Uterus (tissue), 4 donors: ENCODE measurements around the gene ZNF618. TPM values are rescaled to one million over a fixed set of nuclear protein-coding genes. Genes with fewer than 3 reads are reported as not detected.

Experiments
- DNase-seq, 2 donors: peaks; one replicate each; pipeline ENCODE4 v3.0.0-alpha.2; 2019 to 2020
- H3K27ac ChIP-seq, 2 donors: fragments of 200-600 bp; sonication (generic); 1 replicate in 1 of 2; 2 replicates in 1 of 2; pipeline ENCODE4 v1.5.1; 2016 to 2018
- H3K27me3 ChIP-seq, 2 donors: fragments of 200-600 bp; sonication (generic); one replicate each; pipeline ENCODE4 v1.5.1; 2018 to 2019; ENCODE audit warnings: control low read depth in 1 of 2
- H3K36me3 ChIP-seq, 2 donors: fragments of 200-600 bp; sonication (generic); one replicate each; pipeline ENCODE4 v1.5.1; 2019; ENCODE audit warnings: control low read depth in 1 of 2
- H3K4me1 ChIP-seq, 2 donors: fragments of 200-600 bp; sonication (generic); one replicate each; pipeline ENCODE4 v1.5.1; 2018 to 2019; ENCODE audit warnings: control low read depth in 1 of 2
- H3K4me3 ChIP-seq, 2 donors: fragments of 200-600 bp; sonication (generic); 1 replicate in 1 of 2; 2 replicates in 1 of 2; pipeline ENCODE4 v1.5.1; 2018 to 2019; ENCODE audit warnings: mild to moderate bottlenecking in 1 of 2
- H3K9me3 ChIP-seq, 2 donors: fragments of 200-600 bp; sonication (generic); one replicate each; pipeline ENCODE4 v1.5.1; 2019; ENCODE audit warnings: control low read depth in 1 of 2
- POLR2A ChIP-seq, 2 donors: fragments of 450-650 bp; IDR thresholded peaks; one replicate each; pipeline ENCODE4 v1.6.1; 2016; ENCODE audit warnings: antibody characterized with exemption in 2 of 2, mild to moderate bottlenecking in 1 of 2, moderate library complexity in 1 of 2
- intact Hi-C: fragments of 100-400 bp; cut with DNase I; formaldehyde crosslinking; loops from one replicate; pipeline ENCODE4 v1.15.1; 2023; ENCODE audit warnings: low total_unique reads
- total RNA-seq, 4 donors: library from RNA; depleted of rRNA in 3 of 4; stranded (reverse); fragments of >200 nt in 3 of 4; gene quantifications; one replicate each; pipeline versions ENCODE4 v1.1.0 to v1.2.4, GENCODE V29; 2014 to 2023
- TF ChIP-seq, protein P1 (sequence below), 4 experiments: fragments of 200-600 bp in 2 of 4; fragments of 450-650 bp in 2 of 4; sonication (generic) in 2 of 4; IDR thresholded peaks; one replicate each; pipeline ENCODE4 v1.5.1; 2016 to 2019; ENCODE audit warnings: antibody characterized with exemption in 4 of 4, mild to moderate bottlenecking in 2 of 4, moderate library complexity in 1 of 4
- donor health status: DM: yes; HTN: yes; CAD: no.

ZNF618 gene
- total RNA-seq, 4 donors from 2014 or later = 3.8 to 24.2 (median 12.3) TPM

DNA sequence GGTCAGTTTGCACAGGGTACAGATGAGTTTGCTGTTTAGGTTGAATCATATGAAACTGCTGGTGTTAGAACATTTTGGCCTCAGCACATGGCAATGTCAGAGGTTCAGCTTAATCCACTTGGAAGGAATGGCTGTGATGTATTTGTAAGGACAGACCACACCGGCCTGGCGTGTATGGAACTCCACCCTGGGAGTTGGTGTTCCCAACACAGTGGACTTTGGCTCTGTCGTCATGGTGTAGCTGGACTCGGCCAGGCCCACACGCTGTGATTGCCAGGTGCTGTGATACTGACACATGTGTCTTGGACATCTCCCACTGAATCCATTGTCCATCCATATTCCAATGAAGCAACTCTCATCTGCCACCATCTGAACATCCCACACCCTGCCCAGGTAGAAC is 90.3 kb downstream of the ZNF618 start:
- Histone ChIP-seq H3K36me3 (no peaks in the 10 kb centered on the region), H3K9me3 (no peaks in the 10 kb centered on the region), H3K27me3 (no peaks in the 10 kb centered on the region), H3K27ac (no peak overlapping the region), H3K4me1 (peaks cover 0 to 7% of the 10 kb centered on the region in 2 donors), H3K4me3 (no peak overlapping the region)
- TF ChIP-seq, protein P1, sequence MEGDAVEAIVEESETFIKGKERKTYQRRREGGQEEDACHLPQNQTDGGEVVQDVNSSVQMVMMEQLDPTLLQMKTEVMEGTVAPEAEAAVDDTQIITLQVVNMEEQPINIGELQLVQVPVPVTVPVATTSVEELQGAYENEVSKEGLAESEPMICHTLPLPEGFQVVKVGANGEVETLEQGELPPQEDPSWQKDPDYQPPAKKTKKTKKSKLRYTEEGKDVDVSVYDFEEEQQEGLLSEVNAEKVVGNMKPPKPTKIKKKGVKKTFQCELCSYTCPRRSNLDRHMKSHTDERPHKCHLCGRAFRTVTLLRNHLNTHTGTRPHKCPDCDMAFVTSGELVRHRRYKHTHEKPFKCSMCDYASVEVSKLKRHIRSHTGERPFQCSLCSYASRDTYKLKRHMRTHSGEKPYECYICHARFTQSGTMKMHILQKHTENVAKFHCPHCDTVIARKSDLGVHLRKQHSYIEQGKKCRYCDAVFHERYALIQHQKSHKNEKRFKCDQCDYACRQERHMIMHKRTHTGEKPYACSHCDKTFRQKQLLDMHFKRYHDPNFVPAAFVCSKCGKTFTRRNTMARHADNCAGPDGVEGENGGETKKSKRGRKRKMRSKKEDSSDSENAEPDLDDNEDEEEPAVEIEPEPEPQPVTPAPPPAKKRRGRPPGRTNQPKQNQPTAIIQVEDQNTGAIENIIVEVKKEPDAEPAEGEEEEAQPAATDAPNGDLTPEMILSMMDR (IDR thresholded peaks at IDR 0.05) = no peak
- no peak for TF ChIP-seq POLR2A (IDR thresholded peaks at IDR 0.05)
- intact Hi-C loops = no loop called here
- no peak for DNase-seq

DNA sequence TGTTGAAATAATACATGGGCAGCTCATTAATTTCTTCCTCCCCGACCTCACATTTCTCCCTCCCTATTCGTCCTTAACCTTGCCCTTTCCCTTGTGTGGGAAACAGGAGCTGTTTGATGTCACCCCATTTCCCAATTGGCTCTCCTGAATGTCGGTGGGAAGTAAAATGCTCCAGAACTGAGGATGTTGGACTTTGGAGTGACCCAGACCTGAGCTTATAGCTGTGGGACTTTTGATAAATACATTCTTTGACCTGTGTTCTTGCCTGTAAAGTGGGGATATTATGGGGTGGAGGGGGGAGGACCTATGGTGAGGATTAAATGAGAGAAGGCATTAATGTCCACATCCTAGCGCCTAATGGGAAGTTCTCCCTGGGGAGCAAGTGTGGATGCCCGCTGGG is 91.3 kb downstream of the ZNF618 start:
- TF ChIP-seq POLR2A (IDR thresholded peaks at IDR 0.05) = no peak
- TF ChIP-seq, protein P1 (IDR thresholded peaks at IDR 0.05) = no peak
- H3K9me3 ChIP-seq = no peaks in the 10 kb centered on the region
- no peak for DNase-seq
- H3K4me3 ChIP-seq = no peak overlapping the region
- intact Hi-C loops = no loop called here
- no peak overlapping the region for H3K27ac ChIP-seq
- H3K4me1 ChIP-seq = peaks cover 0 to 7% of the 10 kb centered on the region in 2 donors
- no peaks in the 10 kb centered on the region for H3K36me3 ChIP-seq
- no peaks in the 10 kb centered on the region for H3K27me3 ChIP-seq

DNA sequence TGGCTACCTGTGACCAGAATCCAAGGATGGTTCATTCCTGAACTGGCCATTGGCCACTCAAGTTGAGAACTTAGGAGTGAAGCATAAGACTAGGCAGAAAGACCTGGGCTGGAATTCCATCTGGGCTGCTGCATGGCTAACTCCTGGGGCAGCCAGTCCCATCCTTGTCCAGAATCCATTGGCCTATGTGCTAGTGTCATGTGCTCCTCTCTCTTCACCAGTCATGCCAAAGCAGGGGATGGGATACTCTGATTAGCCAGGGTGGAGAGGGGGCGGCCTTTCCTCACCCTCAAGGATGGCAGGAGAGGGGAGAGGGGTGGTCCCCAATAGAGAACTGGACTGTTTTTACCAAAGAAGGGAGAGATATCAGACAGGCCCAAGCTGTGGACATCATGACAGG is 93.2 kb downstream of the ZNF618 start:
- Histone ChIP-seq H3K9me3 (no peaks in the 10 kb centered on the region), H3K36me3 (no peaks in the 10 kb centered on the region), H3K4me1 (no peaks in the 10 kb centered on the region), H3K27me3 (no peaks in the 10 kb centered on the region), H3K4me3 (no peak overlapping the region), H3K27ac (no peak overlapping the region)
- intact Hi-C loops = no loop called here
- DNase-seq = no peak
- TF ChIP-seq, protein P1 (IDR thresholded peaks at IDR 0.05) = no peak
- no peak for TF ChIP-seq POLR2A (IDR thresholded peaks at IDR 0.05)

DNA sequence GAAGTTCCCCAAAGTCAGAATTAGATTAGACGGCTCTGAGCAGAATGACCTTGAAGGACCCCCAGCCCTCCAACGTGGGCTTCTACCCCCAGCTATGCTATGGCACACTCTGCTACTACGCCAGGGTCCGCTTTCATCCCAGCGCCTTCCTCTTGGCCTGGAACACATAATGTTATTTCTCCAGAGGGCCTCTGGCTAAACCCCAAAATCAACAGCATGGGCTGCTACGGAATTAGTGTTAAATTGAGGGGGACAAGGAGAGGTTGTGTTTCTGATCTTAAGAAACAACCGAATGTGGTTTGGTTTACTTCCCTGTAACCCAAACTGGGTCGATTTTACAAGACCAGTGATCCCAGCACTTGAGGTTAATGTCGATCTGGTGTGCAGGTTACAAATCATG is 97.1 kb downstream of the ZNF618 start:
- Histone ChIP-seq H3K9me3 (no peaks in the 10 kb centered on the region), H3K4me3 (no peak overlapping the region), H3K36me3 (no peaks in the 10 kb centered on the region), H3K4me1 (no peaks in the 10 kb centered on the region), H3K27ac (no peak overlapping the region), H3K27me3 (no peaks in the 10 kb centered on the region)
- intact Hi-C loops = no loop called here
- no peak for DNase-seq
- TF ChIP-seq, protein P1 (IDR thresholded peaks at IDR 0.05) = no peak
- no peak for TF ChIP-seq POLR2A (IDR thresholded peaks at IDR 0.05)

DNA sequence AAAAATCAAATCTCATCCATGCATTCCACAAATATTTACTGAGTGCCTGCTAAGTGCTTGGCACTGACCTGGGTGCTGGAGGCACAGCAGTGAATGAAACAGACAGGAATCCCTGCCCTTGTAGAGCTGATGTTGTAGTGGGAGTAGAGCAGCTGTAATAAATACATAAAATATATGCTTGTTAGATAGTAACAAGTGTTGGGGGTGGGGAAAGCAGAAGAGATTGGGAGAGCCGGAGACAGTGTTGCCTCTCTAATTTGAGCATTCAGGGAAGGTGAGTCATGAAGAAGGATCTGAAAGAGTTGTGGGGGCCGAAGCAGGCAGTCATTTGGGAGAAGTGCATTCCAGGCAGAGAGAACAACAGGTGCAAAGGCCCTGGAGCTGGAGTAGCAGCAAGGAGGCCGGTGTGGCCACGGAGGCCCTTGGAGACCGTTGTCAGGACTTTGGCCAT is 97.9 kb downstream of the ZNF618 start:
- Histone ChIP-seq H3K36me3 (no peaks in the 10 kb centered on the region), H3K27ac (no peak overlapping the region), H3K4me1 (no peaks in the 10 kb centered on the region), H3K9me3 (no peaks in the 10 kb centered on the region), H3K27me3 (no peaks in the 10 kb centered on the region), H3K4me3 (no peak overlapping the region)
- DNase-seq = no peak
- TF ChIP-seq POLR2A (IDR thresholded peaks at IDR 0.05) = no peak
- TF ChIP-seq, protein P1 (IDR thresholded peaks at IDR 0.05) = no peak
- intact Hi-C loops = no loop called here
